ENCODE measurements around the gene HDGF.

DNA sequence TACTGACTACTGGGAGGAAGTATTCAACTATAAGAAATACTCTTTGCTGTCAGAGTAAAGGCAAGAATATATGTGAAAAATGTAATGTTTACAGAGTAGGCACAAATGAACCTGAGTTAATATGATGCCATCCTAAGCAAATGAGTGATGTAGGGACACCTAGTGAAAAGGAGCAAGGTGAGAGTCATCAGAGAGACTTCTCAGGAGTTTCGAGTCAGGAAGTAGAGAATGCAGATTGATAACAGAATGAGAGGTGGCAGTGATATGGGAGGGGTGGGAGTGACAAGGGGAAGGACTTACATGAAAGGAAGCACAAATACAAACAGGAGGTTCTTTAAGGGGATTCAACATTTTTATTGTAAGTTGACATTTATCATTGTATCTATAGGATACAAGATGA lies 26.1 kb upstream of the HDGF start:
- no peak for TF ChIP-seq TAF1 (IDR thresholded peaks at IDR 0.05; ENCODE audit: borderline replicate concordance, insufficient read depth, low read length)
- no peak for TF ChIP-seq POLR2AphosphoS5 (IDR thresholded peaks at IDR 0.05; ENCODE audit: low read depth, low read length)

All from PFSK-1 (cell line).